OCI-LY7 (cell line): ENCODE results near the gene STOML2. TPM values are rescaled to one million over a fixed set of nuclear protein-coding genes. Genes with fewer than 3 reads are reported as not detected.

Experiments
- BruUV-seq: library from RNA; stranded (reverse); fragments of 400-500 nt; replicated peaks from 2 replicates; lab custom pipeline; 2021; lab: Mats Ljungman, UMichigan
- CTCF ChIA-PET: fragments of 300-600 bp; sonication (Branson Sonifier 250); formaldehyde crosslinking; loops from one replicate; lab custom pipeline; 2022; ENCODE audit warnings: antibody characterized with exemption; ENCODE audit not compliant: unreplicated experiment; lab: Charles Lee
- POLR2A ChIA-PET: fragments of 300-600 bp; sonication (Branson Sonifier 250); formaldehyde crosslinking; loops from one replicate; lab custom pipeline; 2022; ENCODE audit warnings: antibody characterized with exemption; lab: Charles Lee
- DNase-seq: peaks from one replicate; pipeline ENCODE4 v3.0.0-alpha.2; 2015; ENCODE audit warnings: low spot score
- H2AFZ ChIP-seq: fragments of 200-600 bp; sonication (generic), shearing (Covaris generic); 2 replicates; pipeline ENCODE4 v1.6.1; 2014; ENCODE audit warnings: mild to moderate bottlenecking, antibody characterized with exemption, low read length, moderate library complexity
- H3K27ac ChIP-seq: fragments of 200-600 bp; sonication (generic); 2 replicates; pipeline ENCODE4 v1.5.1; 2014; ENCODE audit warnings: mixed run types, low read depth, mild to moderate bottlenecking, moderate library complexity, low read length, inconsistent platforms; ENCODE audit not compliant: poor library complexity, severe bottlenecking
- H3K36me3 ChIP-seq: fragments of 200-600 bp; sonication (generic); 2 replicates; pipeline ENCODE4 v1.6.1; 2014; ENCODE audit warnings: mild to moderate bottlenecking, antibody characterized with exemption, low read length, moderate library complexity, mixed read lengths; ENCODE audit not compliant: insufficient read depth
- H3K4me1 ChIP-seq: fragments of 200-600 bp; sonication (generic); 2 replicates; pipeline ENCODE4 v1.5.1; 2014; ENCODE audit warnings: mild to moderate bottlenecking, low read length; ENCODE audit not compliant: insufficient read depth, poor library complexity, severe bottlenecking
- H3K4me2 ChIP-seq: fragments of 200-600 bp; sonication (generic); 2 replicates; pipeline ENCODE4 v1.6.1; 2014; ENCODE audit warnings: mild to moderate bottlenecking, low read length
- H3K4me3 ChIP-seq: fragments of 200-600 bp; sonication (generic); 2 replicates; pipeline ENCODE4 v1.5.1; 2014; ENCODE audit warnings: mild to moderate bottlenecking, low read depth, low read length; ENCODE audit not compliant: poor library complexity, severe bottlenecking
- H3K79me2 ChIP-seq: fragments of 200-600 bp; sonication (generic); 2 replicates; pipeline ENCODE4 v1.6.1; 2016; ENCODE audit warnings: low read depth, mild to moderate bottlenecking, low read length, moderate library complexity, mixed read lengths; ENCODE audit not compliant: insufficient read depth
- H3K9me2 ChIP-seq: fragments of 200-600 bp; sonication (generic); 2 replicates; pipeline ENCODE4 v1.6.1; 2016; ENCODE audit warnings: mild to moderate bottlenecking, low read length, mixed read lengths; ENCODE audit not compliant: insufficient read depth
- H3K9me3 ChIP-seq: fragments of 200-600 bp; sonication (generic); 2 replicates; pipeline ENCODE4 v1.6.1; 2014; ENCODE audit warnings: mild to moderate bottlenecking, mixed run types, low read length, mixed read lengths
- H4K20me1 ChIP-seq: fragments of 200-600 bp; sonication (generic); 2 replicates; pipeline ENCODE4 v1.6.1; 2014; ENCODE audit warnings: mild to moderate bottlenecking, antibody characterized with exemption, low read length, moderate library complexity, mixed read lengths; ENCODE audit not compliant: insufficient read depth
- CTCF ChIP-seq: fragments of 200-600 bp; sonication (generic); conservative IDR thresholded peaks from 2 replicates; pipeline ENCODE4 v1.5.1; 2014; ENCODE audit warnings: mild to moderate bottlenecking, antibody characterized with exemption, low read length, moderate library complexity, mixed read lengths
- EZH2phosphoT487 ChIP-seq: fragments of 200-600 bp; sonication (generic); IDR thresholded peaks from 2 replicates; pipeline ENCODE4 v1.6.1; 2018; ENCODE audit warnings: low read depth, borderline replicate concordance, mild to moderate bottlenecking, mixed run types, antibody characterized with exemption, low read length, moderate library complexity, mixed read lengths
- intact Hi-C: fragments of 100-400 bp; cut with micrococcal nuclease; formaldehyde crosslinking; loops from one replicate; pipeline ENCODE4 v1.10.0; 2022; ENCODE audit not compliant: unreplicated experiment
- total RNA-seq, 2 experiments: library from RNA; depleted of rRNA in 1 of 2; stranded (reverse); fragments of >200 nt in 1 of 2; shearing (Covaris generic) in 1 of 2; gene quantifications; 2 replicates each; pipeline ENCODE4 v1.2.3, GENCODE V29; 2014 to 2022

Gene STOML2
- total RNA-seq, 2 experiments from 2014 or later: 155 to 158 TPM

DNA sequence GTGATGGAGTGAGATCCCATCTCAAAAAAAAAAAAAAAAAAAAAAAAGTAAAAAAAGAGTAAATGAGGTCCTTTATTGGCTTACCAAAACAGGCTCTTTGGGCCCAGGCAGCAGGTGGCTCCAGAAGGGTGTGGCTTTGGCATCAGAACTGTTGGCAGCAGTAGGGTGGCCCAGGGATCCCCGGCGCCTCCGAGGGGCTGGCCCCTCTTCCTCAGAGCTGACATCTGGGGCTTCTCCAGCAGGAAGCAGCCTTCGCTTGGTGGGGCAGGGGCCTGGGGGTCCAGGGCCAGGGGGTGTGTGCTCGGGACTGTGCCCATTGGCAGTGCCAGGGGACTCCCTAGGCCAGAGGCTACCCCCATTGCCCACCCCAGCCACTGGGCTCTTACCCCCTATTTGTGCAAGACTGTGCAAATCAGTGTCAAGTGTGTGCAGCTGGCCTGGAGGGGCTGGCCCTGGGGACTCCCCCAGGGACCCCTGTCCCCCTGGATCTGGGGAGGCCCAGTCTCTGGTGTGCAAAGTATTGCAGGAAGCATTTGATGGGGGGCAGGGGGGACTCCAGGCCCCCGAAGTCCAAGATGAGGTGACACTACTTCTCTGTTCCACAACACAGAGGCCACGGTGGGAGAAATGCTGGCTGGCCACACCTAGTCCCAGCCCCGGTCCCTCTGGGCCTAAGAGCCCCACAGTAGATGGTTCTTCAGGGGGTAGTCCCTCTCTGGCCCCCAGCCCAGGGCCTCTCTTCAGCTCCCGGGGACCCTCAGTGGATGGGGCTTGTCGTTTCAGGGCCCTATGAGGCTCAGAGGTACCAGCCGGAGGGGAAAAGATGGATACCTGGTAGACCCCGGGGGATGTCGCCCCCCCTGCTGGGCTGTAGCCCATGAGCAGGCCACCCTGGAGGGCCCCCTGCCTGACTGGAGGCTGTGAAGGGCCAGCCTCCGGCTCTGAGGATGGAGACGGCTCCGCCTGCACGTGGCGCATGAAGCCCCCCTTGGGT is 4.7 kb upstream of the STOML2 start:
- Histone ChIP-seq H3K9me2 (no peaks in the 10 kb centered on the region), H4K20me1 (no peaks in the 10 kb centered on the region), H3K36me3 (no peaks in the 10 kb centered on the region), H3K79me2 (peaks cover 3% of the 10 kb centered on the region; the same call in 1 of the 2 replicates), H2AFZ (no peak overlapping the region), H3K4me2 (no peak overlapping the region), H3K9me3 (no peaks in the 10 kb centered on the region), H3K27ac (no peak overlapping the region), H3K4me1 (peaks cover 23% of the 10 kb centered on the region), H3K4me3 (no peak overlapping the region)
- DNase-seq: no peak
- ChIA-PET POLR2A (no interaction called here), CTCF (no interaction called here)
- no TSS peak for BruUV-seq
- TF ChIP-seq EZH2phosphoT487 (no peak), CTCF (no peak)
- intact Hi-C loops: no loop called here

- Histone ChIP-seq H3K4me2 (no peak overlapping the region), H2AFZ (no peak overlapping the region), H3K4me3 (no peak overlapping the region), H3K9me3 (no peaks in the 10 kb centered on the region), H4K20me1 (no peaks in the 10 kb centered on the region), H3K9me2 (no peaks in the 10 kb centered on the region), H3K79me2 (peaks cover 13% of the 10 kb centered on the region; the same call in 1 of the 2 replicates), H3K36me3 (peaks cover 4% of the 10 kb centered on the region), H3K4me1 (peaks cover 25% of the 10 kb centered on the region), H3K27ac (no peak overlapping the region)
- ChIA-PET CTCF (no interaction called here), POLR2A (interaction anchor here (0.9 kb wide), 1 partner anchor 35 kb away, joined by 3 read pairs; no protein-coding TSS in a partner anchor)
- intact Hi-C loops: no loop called here
- no TSS peak for BruUV-seq
- DNase-seq: no peak
- no peak for TF ChIP-seq CTCF
- TF ChIP-seq EZH2phosphoT487: no peak
Observed at GRCh38 chr9:35106343-35106730, 3.4 kb upstream of the STOML2 start.
